HG02610 (cell line): ENCODE data around the gene SDK1.
"Not testable (repeated sequence)": the region's sequence is repeated elsewhere in the genome, so short reads cannot be mapped to it uniquely, and the experiment has no call there.

Source experiments
- ATAC-seq: cut with Tn5 transposase; IDR thresholded peaks from one replicate; pipeline ENCODE4 v1.9.1; 2021; ENCODE audit warnings: mild to moderate bottlenecking, moderate library complexity; ENCODE audit not compliant: unreplicated experiment

Gene SDK1

GRCh38 chr7:3942816-3943745, 642.0 kb downstream of the SDK1 start:
- no peak for ATAC-seq

GRCh38 chr7:3943779-3944520, 642.9 kb downstream of the SDK1 start:
- no peak for ATAC-seq

GRCh38 chr7:3949242-3949640, 648.2 kb downstream of the SDK1 start:
- ATAC-seq = no peak

- peak; percentile 90 for ATAC-seq
Measured at GRCh38 chr7:3950249-3950648, 649.2 kb downstream of the SDK1 start.

GRCh38 chr7:3951316-3952055, 650.4 kb downstream of the SDK1 start:
- no peak for ATAC-seq

GRCh38 chr7:3953133-3953532, 652.1 kb downstream of the SDK1 start:
- no peak for ATAC-seq

- no peak for ATAC-seq
Measured at GRCh38 chr7:3953946-3954345, 652.9 kb downstream of the SDK1 start.

GRCh38 chr7:3955026-3955425, 654.0 kb downstream of the SDK1 start:
- no peak for ATAC-seq

- ATAC-seq = peak; percentile 88
Measured at GRCh38 chr7:3955751-3956696, 655.0 kb downstream of the SDK1 start.

GRCh38 chr7:3956949-3957348, 655.9 kb downstream of the SDK1 start:
- peak; percentile 52 for ATAC-seq

GRCh38 chr7:3957472-3958108, 656.5 kb downstream of the SDK1 start:
- peak; percentile 33 for ATAC-seq

- no peak for ATAC-seq
Measured at GRCh38 chr7:3958109-3958483, 657.0 kb downstream of the SDK1 start.

GRCh38 chr7:3959364-3959763, 658.3 kb downstream of the SDK1 start:
- no peak for ATAC-seq

- ATAC-seq = no peak
Measured at GRCh38 chr7:3960050-3960763, 659.2 kb downstream of the SDK1 start.

- no peak for ATAC-seq
Measured at GRCh38 chr7:3960942-3961341, 659.9 kb downstream of the SDK1 start.

GRCh38 chr7:3961857-3962503, 660.9 kb downstream of the SDK1 start:
- ATAC-seq = no peak

- not testable (repeated sequence) for ATAC-seq
Measured at GRCh38 chr7:3963768-3964167, 662.7 kb downstream of the SDK1 start.

- ATAC-seq = no peak
Measured at GRCh38 chr7:3964980-3965606, 664.0 kb downstream of the SDK1 start.
